Dermis microvascular lymphatic vessel endothelial cell (primary cell): ENCODE measurements around the gene DLEC1. TPM values are rescaled to one million over a fixed set of nuclear protein-coding genes. Genes with fewer than 3 reads are reported as not detected.
A peak's percentile ranks its signal among the peaks of the same experiment; 100 is the strongest.

Experiments used
- DNase-seq, 2 donors: peaks; one replicate each; pipeline versions ENCODE4 v3.0.0 to v3.0.0-alpha.2; 2010; ENCODE audit warnings: low read depth in 2 of 2
- total RNA-seq: library from RNA; depleted of rRNA; stranded (reverse); fragments of >200 nt; gene quantifications from 2 replicates; pipeline ENCODE4 v1.2.1, GENCODE V29; 2014

DLEC1 gene
- total RNA-seq, 1 donor from 2014 or later, result under 0.01 TPM

DNA sequence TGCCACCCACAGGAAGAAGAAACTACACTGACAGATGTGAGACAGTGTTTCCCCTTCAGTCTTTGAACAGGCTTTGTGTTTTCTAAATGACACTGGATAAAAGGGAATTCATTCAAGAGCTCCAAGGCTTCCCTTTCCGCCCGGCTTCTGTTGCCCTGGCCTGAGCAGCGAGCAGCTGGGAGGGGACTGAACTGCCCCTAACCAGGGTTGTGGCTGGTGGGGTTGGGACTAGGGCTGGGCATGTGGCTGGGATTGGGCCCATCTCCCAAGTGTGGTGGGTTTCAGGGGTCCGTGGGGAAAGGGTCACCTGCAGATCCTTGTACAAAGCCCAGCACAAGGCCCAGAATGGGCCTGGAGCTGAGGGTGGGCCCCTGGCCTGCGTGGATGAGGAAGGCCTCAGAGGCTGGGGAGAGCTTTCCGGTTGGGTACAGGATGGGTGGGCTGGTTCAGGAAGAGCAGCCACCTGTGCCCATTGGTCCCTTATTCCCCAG lies 38.0 kb upstream of the DLEC1 start:
- DNase-seq, result no peak

GRCh38 chr3:38001456-38002081 lies 37.4 kb upstream of the DLEC1 start:
- no peak for DNase-seq

DNA sequence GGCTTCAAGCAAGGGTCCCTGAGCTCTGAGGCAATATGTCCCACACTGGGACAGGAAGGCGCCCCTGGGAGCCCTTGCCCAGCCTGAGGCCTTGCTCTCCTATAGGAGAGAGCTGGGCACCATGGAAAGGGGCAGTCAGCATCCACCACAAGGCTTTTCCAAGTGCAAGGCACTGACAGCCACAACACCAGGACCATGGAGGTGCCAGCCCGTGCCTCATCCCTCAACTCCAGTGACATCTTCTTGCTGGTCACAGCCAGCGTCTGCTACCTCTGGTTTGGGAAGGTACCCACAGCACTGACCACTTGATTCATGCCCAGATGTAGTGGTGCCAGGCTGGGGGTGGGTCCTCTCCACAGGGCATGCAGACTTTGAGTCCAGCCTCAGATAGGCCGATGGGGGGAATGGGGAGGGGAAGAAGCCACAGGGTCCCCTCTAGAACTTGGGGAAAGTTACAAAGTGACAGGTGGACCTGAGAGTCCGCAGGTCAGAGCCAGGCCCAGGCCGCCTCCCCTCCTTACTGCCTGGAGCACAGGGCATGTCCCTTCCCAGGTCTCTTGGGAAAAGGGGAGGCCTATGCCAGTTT lies 36.6 kb upstream of the DLEC1 start:
- DNase-seq, result no peak

DNA sequence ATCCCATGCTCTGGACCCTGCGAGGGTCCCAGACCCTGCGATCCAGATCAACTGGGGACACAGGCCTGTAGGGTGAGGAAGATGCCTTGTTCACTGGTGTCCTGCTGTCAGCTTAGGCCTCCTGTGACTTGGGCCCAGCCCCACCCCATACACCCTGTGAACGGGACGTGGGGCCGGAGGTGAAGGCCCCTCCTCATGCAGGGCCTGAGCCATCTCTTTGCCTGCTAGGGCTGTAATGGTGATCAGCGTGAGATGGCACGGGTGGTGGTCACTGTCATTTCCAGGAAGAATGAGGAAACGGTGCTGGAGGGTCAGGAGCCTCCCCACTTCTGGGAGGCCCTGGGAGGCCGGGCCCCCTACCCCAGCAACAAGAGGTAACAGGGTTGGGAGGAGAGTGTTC lies 36.1 kb upstream of the DLEC1 start:
- no peak for DNase-seq

- DNase-seq, result peak; percentile 15 to 55
These were observed 35.6 kb upstream of the DLEC1 start for GRCh38 chr3:38003371-38003816.

DNA sequence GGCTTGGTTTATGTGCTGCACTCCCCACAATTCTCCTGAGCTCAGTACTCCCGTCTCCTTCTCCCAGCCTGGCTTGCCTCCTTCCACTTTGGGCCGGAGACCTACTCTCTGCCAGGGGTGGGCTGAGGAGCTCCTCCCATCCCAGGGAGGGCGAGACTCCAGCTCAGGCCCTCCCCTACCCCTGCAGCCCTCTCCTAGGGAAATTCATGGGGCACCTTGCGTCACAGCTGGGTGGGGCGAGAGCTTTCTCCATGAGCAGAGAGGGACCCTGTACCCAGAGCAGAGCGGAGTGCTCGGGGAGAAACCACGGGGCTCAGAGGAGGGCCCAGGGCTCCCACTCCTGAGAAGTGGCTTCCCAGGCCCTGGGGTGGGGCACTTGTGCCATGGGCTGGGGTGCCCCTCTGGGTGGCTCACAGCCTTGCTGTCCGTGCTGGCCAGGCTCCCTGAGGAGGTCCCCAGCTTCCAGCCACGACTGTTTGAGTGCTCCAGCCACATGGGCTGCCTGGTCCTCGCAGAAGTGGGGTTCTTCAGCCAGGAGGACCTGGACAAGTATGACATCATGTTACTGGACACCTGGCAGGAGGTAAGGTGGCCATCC lies 35.1 kb upstream of the DLEC1 start:
- no peak for DNase-seq

GRCh38 chr3:38004415-38005075 lies 34.5 kb upstream of the DLEC1 start:
- DNase-seq, result peak; percentile 51 to 59

GRCh38 chr3:38005076-38006020 lies 33.7 kb upstream of the DLEC1 start:
- DNase-seq, result no peak

GRCh38 chr3:38006031-38006430 lies 33.0 kb upstream of the DLEC1 start:
- no peak for DNase-seq

- no peak for DNase-seq
These were observed 32.5 kb upstream of the DLEC1 start for GRCh38 chr3:38006445-38006995.

GRCh38 chr3:38007754-38008090 lies 31.3 kb upstream of the DLEC1 start:
- no peak for DNase-seq

- no peak for DNase-seq
These were observed 30.8 kb upstream of the DLEC1 start for GRCh38 chr3:38008191-38008701.

DNA sequence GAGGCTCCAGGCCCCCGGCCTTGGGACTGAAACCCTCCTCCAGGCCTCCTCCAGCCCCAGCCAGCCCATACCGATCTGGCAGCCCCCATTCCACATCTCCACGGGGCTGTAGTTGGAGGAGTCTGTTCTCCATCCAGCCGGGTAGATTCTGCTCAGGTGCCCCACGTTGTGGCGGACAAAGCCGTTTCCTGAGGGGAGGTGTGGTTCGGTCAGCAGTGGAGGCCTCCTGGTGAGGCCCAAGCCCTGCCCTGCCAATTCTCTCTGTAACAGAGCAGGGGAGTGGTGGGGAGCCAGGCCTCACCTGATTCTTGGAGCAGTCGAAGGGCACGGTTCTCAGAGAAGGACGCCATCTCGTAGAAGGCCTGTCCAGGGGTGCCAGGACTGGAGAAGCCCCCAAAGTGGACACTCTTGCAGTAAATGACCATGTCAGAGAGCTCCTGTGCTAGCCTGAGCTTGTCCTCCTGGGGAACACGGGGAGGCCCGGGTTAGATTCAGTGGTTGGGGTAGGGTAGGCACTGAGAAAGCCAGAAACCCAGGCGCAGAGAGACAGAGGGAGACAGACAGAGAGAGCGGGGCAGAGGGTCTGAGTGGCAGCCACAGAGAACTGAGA lies 29.9 kb upstream of the DLEC1 start:
- DNase-seq, result no peak

DNA sequence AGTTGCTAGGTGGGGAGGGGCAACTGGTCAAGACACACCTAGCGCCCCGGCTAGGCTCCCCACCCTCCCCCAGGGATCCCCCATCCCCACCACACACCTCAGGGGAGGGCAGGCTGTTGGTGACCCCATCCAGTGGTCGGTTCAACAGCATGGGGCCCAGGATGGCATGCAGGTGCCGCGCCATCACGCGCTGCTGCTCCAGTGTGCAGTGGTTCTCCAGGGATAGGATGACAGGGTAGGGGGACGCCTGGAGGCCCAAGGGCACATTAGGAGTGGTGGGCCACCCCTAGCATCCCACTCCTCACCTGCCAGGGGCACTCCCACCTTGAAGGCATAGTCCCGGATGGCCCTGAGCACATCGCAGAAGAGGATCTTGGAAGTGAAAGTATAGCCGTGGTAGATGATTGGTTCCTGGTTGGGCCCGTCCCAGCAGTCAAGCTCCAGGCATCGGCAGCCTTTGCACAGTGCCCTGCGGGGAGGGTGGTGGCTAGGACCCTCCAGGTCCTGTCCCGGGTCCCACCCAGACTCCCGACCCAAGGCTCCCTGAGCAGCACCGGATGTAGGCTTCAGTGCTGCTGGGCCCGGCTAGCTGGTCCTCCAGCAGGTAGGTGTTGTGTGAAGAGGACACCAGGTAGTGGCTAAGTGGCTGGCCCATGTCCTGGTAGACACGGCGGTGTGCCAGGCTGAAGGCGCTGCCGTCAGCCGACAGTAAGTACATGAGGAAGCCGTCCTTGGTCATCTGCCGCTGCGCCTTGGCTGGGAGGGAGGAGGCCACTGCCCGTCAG lies 29.0 kb upstream of the DLEC1 start:
- DNase-seq, result no peak

- no peak for DNase-seq
These were observed 27.9 kb upstream of the DLEC1 start for GRCh38 chr3:38011111-38011510.

DNA sequence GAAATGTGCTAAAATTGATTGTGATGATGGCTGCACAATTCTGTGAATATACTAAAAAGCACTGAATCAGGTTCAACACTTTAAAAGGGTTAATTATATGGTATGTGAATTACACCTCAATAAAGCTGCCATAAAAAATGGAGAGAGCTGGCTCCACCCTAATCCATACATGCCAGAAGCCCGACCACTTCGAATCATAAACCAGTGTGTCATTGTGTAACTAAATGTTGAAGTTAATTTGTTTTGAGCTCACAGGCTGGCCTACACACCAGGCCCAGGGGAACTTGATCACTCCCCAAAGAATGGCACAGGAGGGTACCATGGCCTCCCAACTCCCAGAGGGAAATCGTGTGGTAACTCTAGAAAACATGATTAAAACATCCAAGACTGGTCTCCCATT lies 23.5 kb upstream of the DLEC1 start:
- no peak for DNase-seq

DNA sequence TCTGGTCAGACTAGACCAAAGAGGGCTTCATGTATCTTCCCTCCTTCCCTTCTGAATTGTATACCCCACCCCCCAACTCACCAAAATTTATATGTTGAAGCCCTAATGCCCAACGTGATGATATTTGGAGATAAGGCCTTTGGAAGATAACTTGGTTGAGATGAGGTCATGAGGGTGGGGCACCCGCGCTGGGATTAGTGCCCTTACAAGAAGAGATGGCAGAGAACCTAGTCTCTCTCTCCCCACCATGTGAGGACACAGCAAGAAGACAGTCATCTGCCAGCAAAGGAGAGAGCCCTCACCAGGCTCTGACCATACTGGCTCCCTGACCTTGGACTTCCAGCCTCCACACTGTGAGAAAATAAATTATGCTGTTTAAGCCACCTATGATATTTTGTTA lies 23.0 kb upstream of the DLEC1 start:
- no peak for DNase-seq

GRCh38 chr3:38016410-38016809 lies 22.6 kb upstream of the DLEC1 start:
- no peak for DNase-seq

- DNase-seq, result no peak
These were observed 22.1 kb upstream of the DLEC1 start for GRCh38 chr3:38016847-38017444.
